Astrocyte (in vitro differentiated cells and primary cell): ENCODE results near the gene IGSF21. TPM values are rescaled to one million over a fixed set of nuclear protein-coding genes. Genes with fewer than 3 reads are reported as not detected.

Experiments used
- DNase-seq: peaks from one replicate; pipeline ENCODE4 v3.0.0-alpha.2; 2010; ENCODE audit warnings: low read depth
- FAIRE-seq: peaks from 2 replicates; lab custom pipeline; 2011; peaks lifted over from hg19 to GRCh38; lab: Jason Lieb, UNC
- H2AFZ ChIP-seq: 2 replicates; pipeline ENCODE4 v1.6.0; 2012; ENCODE audit warnings: low read depth, low read length, inconsistent platforms
- H3K27ac ChIP-seq: 2 replicates; pipeline ENCODE4 v1.5.1; 2011; ENCODE audit warnings: low read depth, low read length, inconsistent platforms
- H3K27me3 ChIP-seq: 2 replicates; pipeline ENCODE4 v1.6.0; 2011; ENCODE audit warnings: low read length, inconsistent platforms; ENCODE audit not compliant: insufficient read depth
- H3K36me3 ChIP-seq: 2 replicates; pipeline ENCODE4 v1.5.1; 2011; ENCODE audit warnings: low read length, inconsistent platforms; ENCODE audit not compliant: insufficient read depth
- H3K4me1 ChIP-seq: 2 replicates; pipeline ENCODE4 v1.5.1; 2011; ENCODE audit warnings: low read length, inconsistent platforms; ENCODE audit not compliant: insufficient read depth
- H3K4me2 ChIP-seq: 2 replicates; pipeline ENCODE4 v1.6.0; 2012; ENCODE audit warnings: low read length, inconsistent platforms
- H3K4me3 ChIP-seq: 2 replicates; pipeline ENCODE4 v1.5.1; 2011; ENCODE audit warnings: low read depth, mild to moderate bottlenecking, low read length, inconsistent platforms; ENCODE audit not compliant: insufficient read depth
- H3K79me2 ChIP-seq: 2 replicates; pipeline ENCODE4 v1.6.0; 2012; ENCODE audit warnings: mild to moderate bottlenecking, low read length, inconsistent platforms; ENCODE audit not compliant: insufficient read depth
- H3K9ac ChIP-seq: 2 replicates; pipeline ENCODE4 v1.6.0; 2012; ENCODE audit warnings: mild to moderate bottlenecking, low read length, inconsistent platforms
- H3K9me3 ChIP-seq: 2 replicates; pipeline ENCODE4 v1.5.1; 2012; ENCODE audit warnings: low read depth, mild to moderate bottlenecking, low read length, inconsistent platforms; ENCODE audit not compliant: insufficient read depth
- H4K20me1 ChIP-seq: 2 replicates; pipeline ENCODE4 v1.6.0; 2012; ENCODE audit warnings: low read length, inconsistent platforms; ENCODE audit not compliant: insufficient read depth
- H3K27ac Mint-ChIP-seq: one replicate; pipeline ENCODE4 v1.8.0; 2021; ENCODE audit warnings: mild to moderate bottlenecking, mixed read lengths; ENCODE audit not compliant: unreplicated experiment
- H3K27me3 Mint-ChIP-seq: one replicate; pipeline ENCODE4 v1.8.0; 2021; ENCODE audit warnings: low read depth, mixed read lengths; ENCODE audit not compliant: unreplicated experiment
- H3K36me3 Mint-ChIP-seq: one replicate; pipeline ENCODE4 v1.8.0; 2021; ENCODE audit warnings: low read depth, mixed read lengths; ENCODE audit not compliant: unreplicated experiment
- H3K4me1 Mint-ChIP-seq: one replicate; pipeline ENCODE4 v1.8.0; 2021; ENCODE audit warnings: low read depth, mixed read lengths; ENCODE audit not compliant: unreplicated experiment
- H3K4me3 Mint-ChIP-seq: one replicate; pipeline ENCODE4 v1.8.0; 2021; ENCODE audit warnings: mild to moderate bottlenecking, moderate library complexity, mixed read lengths; ENCODE audit not compliant: unreplicated experiment
- H3K9me3 Mint-ChIP-seq: one replicate; pipeline ENCODE4 v1.8.0; 2021; ENCODE audit warnings: mild to moderate bottlenecking, mixed read lengths; ENCODE audit not compliant: unreplicated experiment
- CTCF ChIP-seq: IDR thresholded peaks from 2 replicates; pipeline ENCODE4 v1.5.1; 2011; ENCODE audit warnings: low read depth, mild to moderate bottlenecking, inconsistent platforms, low read length, moderate library complexity; ENCODE audit not compliant: insufficient read depth
- EZH2 ChIP-seq: IDR thresholded peaks from 2 replicates; pipeline ENCODE4 v1.6.1; 2012; ENCODE audit warnings: mild to moderate bottlenecking, low read length, inconsistent platforms; ENCODE audit not compliant: insufficient read depth
- total RNA-seq: library from RNA; stranded (reverse); gene quantifications from 2 replicates; pipeline ENCODE4 v1.2.1, GENCODE V29; 2021

Gene IGSF21
- total RNA-seq, 1 donor from 2014 or later = not detected

GRCh38 chr1:18197299-18197698, 89.7 kb downstream of the IGSF21 start:
- no peak overlapping the region for H2AFZ ChIP-seq
- H3K36me3 ChIP-seq = no peaks in the 10 kb centered on the region
- Mint-ChIP-seq H3K9me3 (peaks cover 3% of the 10 kb centered on the region), H3K27ac (no peak overlapping the region), H3K27me3 (peaks cover 78% of the 10 kb centered on the region), H3K4me1 (peaks cover 7% of the 10 kb centered on the region), H3K4me3 (no peak overlapping the region), H3K36me3 (no peaks in the 10 kb centered on the region)
- H3K79me2 ChIP-seq = no peaks in the 10 kb centered on the region
- no peaks in the 10 kb centered on the region for H3K9me3 ChIP-seq
- H3K27ac ChIP-seq = no peak overlapping the region
- H3K4me3 ChIP-seq = no peak overlapping the region
- no peaks in the 10 kb centered on the region for H3K27me3 ChIP-seq
- FAIRE-seq (no peak), DNase-seq (no peak)
- no peaks in the 10 kb centered on the region for H3K4me1 ChIP-seq
- H3K9ac ChIP-seq = no peak overlapping the region
- no peak for TF ChIP-seq EZH2
- no peak for TF ChIP-seq CTCF
- H4K20me1 ChIP-seq = no peaks in the 10 kb centered on the region
- no peak overlapping the region for H3K4me2 ChIP-seq

GRCh38 chr1:18198260-18198659, 90.7 kb downstream of the IGSF21 start:
- Mint-ChIP-seq H3K9me3 (no peaks in the 10 kb centered on the region), H3K4me1 (peaks cover 3% of the 10 kb centered on the region), H3K27ac (no peak overlapping the region), H3K27me3 (peaks cover 72% of the 10 kb centered on the region), H3K4me3 (no peak overlapping the region), H3K36me3 (no peaks in the 10 kb centered on the region)
- no peak overlapping the region for H3K4me2 ChIP-seq
- H3K4me3 ChIP-seq = no peak overlapping the region
- no peak for DNase-seq
- no peak overlapping the region for H2AFZ ChIP-seq
- no peaks in the 10 kb centered on the region for H3K27me3 ChIP-seq
- no peaks in the 10 kb centered on the region for H3K79me2 ChIP-seq
- no peak for FAIRE-seq
- TF ChIP-seq EZH2 = no peak
- H3K9me3 ChIP-seq = no peaks in the 10 kb centered on the region
- no peaks in the 10 kb centered on the region for H3K36me3 ChIP-seq
- H3K4me1 ChIP-seq = no peaks in the 10 kb centered on the region
- no peak overlapping the region for H3K27ac ChIP-seq
- no peak overlapping the region for H3K9ac ChIP-seq
- H4K20me1 ChIP-seq = no peaks in the 10 kb centered on the region

- peaks cover 71% of the 10 kb centered on the region for H3K27me3 Mint-ChIP-seq
- Histone ChIP-seq H3K4me3 (no peak overlapping the region), H3K4me2 (no peak overlapping the region), H2AFZ (no peak overlapping the region), H3K9ac (no peak overlapping the region), H3K36me3 (no peaks in the 10 kb centered on the region), H3K9me3 (no peaks in the 10 kb centered on the region), H3K27ac (no peak overlapping the region), H3K4me1 (no peaks in the 10 kb centered on the region), H4K20me1 (no peaks in the 10 kb centered on the region), H3K79me2 (no peaks in the 10 kb centered on the region), H3K27me3 (no peaks in the 10 kb centered on the region)
- DNase-seq (no peak), FAIRE-seq (no peak)
- H3K9me3 Mint-ChIP-seq = peaks cover 2% of the 10 kb centered on the region
- no peaks in the 10 kb centered on the region for H3K4me1 Mint-ChIP-seq
- TF ChIP-seq EZH2 (no peak), CTCF (no peak)
- no peak overlapping the region for H3K4me3 Mint-ChIP-seq
- H3K36me3 Mint-ChIP-seq = no peaks in the 10 kb centered on the region
- H3K27ac Mint-ChIP-seq = no peak overlapping the region
Measured at GRCh38 chr1:18199462-18199861, 91.9 kb downstream of the IGSF21 start.
